GM15510 (cell line): Measurements from ENCODE around the gene CECR2.

Experiments
- POLR2A ChIP-seq: IDR thresholded peaks from 3 replicates; pipeline ENCODE4 v1.6.1; 2011; ENCODE audit warnings: borderline replicate concordance; ENCODE audit not compliant: insufficient read length; ENCODE audit errors: extremely low read depth

The CECR2 gene

GRCh38 chr22:17470880-17471500 lies 101.7 kb downstream of the CECR2 start:
- no peak for TF ChIP-seq POLR2A

DNA sequence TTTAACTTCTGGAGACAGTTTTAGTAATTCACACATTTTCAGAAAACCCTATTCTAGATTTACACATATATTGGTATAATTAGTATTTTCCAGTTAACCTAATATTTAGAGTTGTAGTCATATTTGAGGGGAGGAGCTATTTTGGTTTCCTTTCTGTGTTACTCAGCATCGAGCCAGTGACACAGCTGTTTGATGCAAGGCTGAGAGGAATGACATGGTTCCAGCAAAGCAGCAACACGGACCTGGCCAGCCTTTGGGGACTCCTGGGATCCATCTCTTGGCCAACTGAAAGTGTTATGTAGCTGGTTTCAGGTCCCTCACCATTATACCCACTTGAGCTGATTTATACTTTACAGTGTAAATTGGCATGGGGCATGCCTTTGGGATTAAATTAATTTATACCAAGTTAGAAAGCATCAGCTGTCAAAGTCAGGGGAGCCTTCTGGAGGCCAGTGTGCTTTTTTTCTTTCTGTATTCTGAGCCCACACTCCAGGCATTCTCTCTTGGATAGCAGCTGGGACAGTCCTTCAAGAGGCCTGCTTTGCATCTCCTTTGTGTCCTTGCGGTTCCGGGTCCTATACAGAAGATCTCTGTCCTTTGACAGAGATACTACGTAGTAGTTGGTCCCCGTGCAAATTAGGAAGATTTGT lies 102.8 kb downstream of the CECR2 start:
- no peak for TF ChIP-seq POLR2A

DNA sequence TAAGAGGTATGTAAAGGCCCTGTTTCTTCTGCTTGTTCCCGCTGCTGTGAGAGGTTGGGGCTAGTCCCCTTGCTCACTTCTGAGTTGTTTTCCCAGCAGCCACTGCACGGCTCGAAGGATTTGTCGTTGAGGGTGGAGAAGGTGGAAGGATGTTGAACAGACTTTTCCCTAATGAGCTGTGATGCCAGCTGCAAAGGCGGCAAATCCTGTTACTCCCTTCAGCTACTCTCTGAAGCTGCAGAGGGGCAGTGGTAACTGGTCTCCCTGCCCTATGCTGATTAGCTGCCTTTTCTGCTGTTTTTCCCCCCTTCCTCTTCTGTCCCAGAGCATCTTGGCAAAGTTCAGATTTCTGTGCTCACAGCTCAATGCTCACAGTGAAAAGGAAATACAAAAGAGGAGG lies 103.7 kb downstream of the CECR2 start:
- no peak for TF ChIP-seq POLR2A

- no peak for TF ChIP-seq POLR2A
These were observed 106.3 kb downstream of the CECR2 start for GRCh38 chr22:17475318-17476230.

DNA sequence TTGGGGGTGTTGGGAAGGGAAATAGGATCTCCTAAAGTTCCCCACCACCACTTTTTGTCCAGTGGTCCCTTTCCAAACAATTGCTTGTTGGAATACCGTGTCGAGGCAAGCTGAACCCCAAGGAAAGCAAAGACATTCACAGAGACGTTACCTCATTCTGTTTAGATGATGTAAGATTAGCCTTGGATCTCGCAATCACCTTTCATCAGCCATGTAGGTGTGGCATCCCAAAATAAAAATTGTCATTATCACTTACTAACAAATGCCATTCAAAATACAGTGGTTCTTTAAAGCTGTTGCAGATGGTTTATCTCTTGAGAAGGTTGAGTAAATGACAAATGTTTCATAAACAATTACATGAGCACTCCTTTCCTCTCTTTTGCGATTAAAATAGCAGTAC lies 107.6 kb downstream of the CECR2 start:
- no peak for TF ChIP-seq POLR2A

DNA sequence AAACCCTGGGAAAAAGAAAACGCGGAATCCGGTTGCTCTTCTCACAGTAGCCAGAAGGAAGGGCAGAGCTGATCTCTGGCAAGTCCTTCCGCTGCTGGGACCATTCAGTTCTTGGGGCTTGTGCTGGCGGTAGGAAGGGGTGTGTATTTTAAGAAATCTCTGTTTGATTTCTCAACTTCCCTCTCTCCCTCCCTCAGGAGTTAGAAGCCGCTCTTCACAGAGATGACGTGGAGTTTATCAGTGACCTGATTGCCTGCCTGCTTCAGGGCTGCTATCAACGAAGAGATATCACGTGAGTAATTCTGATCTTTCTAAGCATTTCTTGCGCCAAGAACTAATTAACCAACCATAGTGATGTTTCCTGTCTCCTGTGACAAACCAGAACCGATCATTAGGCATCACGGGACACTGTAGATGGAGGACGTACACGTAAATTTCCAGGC lies 108.2 kb downstream of the CECR2 start:
- no peak for TF ChIP-seq POLR2A

DNA sequence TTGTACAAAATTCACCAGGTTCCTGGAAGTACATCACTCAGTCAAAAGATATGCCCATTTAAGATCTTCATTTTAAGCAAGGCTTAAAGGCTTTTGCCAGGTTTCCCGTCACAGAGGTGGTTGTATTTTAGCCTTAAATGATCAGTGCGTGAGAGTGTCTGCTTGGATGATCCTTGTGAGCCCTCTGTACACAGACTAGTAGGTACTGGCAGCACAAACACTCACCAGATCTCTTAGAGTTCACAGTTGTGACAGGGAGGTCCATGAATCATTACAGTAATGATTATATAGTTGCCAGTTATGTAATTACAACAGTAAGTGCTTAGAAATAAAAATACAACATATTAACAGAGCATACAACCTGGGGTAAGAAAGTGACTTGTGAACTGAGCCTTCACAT lies 109.9 kb downstream of the CECR2 start:
- no peak for TF ChIP-seq POLR2A

- TF ChIP-seq POLR2A, result no peak
These were observed 112.2 kb downstream of the CECR2 start for GRCh38 chr22:17481424-17481823.

- TF ChIP-seq POLR2A, result no peak
These were observed 114.6 kb downstream of the CECR2 start for GRCh38 chr22:17483688-17484372.

DNA sequence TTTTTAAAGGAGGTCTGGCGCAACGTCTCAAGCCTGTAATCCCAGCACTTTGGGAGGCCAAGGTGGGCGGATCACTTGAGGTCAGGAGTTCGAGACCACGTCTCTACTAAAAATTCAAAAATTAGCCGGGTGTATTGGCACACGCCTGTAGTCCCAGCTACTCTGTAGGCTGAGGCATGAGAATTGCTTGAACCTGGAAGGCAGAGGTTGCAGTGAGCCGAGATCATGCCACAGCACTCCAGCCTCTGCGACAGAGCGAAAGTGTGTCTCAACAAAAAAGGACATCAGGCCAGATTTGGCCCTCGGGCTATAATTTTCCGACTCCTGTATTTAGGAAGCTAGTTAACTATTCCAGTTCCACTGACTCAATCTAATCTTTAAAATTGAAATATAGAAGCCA lies 115.3 kb downstream of the CECR2 start:
- no peak for TF ChIP-seq POLR2A

DNA sequence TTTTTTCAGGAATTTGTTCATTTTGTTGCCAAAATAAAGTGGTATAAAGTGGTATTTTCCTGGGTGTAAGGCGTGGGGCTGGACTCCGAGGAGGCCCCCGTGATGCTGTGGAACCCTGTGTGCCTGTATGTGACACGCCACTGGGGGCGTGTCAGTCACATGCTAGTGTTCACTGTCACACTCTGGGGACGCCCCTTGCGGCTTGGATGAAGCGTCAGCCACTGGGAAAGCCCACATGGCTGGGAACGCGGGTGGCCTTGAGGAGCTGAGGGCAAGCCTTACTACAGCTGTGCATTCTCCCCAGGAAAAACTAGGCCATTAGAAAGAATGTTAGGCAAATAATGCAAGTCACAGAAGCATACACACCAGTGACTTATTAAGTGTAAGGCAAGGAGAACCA lies 117.1 kb downstream of the CECR2 start:
- TF ChIP-seq POLR2A, result no peak

GRCh38 chr22:17486719-17487118 lies 117.5 kb downstream of the CECR2 start:
- TF ChIP-seq POLR2A, result no peak

DNA sequence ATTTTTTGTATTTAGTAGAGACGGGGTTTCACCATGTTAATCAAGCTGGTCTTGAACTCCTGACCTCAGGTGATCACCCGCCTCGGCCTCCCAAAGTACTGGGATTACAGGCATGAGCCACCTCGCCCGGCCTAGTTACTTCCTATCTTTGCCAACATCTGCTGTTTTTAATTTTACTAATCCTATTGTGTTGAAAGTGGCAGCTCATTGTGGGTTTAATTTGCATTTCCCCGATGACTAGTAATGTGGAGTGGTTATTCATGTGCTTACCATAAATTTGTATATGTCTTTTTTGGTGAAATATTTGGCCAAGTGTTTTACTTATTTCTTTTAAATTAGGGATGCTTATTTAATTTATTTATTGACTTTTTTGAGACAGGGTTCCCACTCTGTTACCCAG lies 119.8 kb downstream of the CECR2 start:
- no peak for TF ChIP-seq POLR2A

DNA sequence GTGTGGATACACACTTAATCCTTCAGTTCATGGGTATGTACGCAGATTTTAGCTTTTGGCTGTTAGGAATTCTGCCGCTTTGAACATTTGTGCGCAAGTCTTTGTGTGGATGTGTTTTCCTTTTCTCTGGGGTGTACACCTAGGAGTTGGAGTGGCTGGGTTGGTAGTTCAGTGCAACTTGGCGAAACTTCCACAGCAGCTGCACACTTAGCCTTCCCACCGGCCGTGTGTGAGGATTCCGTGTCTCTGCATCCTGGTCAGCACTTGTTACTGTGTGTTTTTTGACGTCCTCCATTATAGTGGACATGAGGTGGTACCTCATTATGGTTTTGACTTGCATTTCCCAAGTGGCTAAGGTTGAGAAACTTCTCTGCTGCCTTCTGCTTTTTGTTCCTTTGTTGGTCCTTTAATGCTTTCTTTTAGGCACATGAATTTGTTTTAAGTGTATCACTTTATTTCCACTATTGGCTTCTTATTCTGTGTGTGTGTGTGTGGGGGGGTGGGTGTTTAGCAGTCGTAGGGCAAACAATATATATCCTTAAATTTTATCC lies 121.9 kb downstream of the CECR2 start:
- TF ChIP-seq POLR2A, result no peak

DNA sequence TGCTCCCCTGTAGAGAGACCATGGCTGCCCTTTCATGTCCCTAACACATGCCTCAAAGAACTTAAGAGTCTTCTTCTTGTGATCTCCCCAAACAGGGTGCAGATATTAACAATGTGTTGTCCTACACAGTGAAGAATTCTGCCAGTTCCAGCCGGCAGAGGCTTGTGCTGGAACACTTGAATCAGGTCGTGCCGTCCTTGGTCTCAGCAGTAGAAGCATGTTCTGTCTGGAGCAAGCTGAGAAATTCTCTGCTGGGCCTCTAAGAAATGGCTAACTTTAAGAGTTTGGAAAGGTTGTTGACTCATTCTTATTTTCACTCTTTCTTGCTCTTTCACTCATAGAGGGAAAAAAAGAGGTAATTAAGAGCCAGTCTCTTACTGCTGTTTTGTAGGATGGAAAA lies 123.0 kb downstream of the CECR2 start:
- no peak for TF ChIP-seq POLR2A
